WTC11 (cell line): ENCODE results near the gene HYAL1. TPM values are rescaled to one million over a fixed set of nuclear protein-coding genes. Genes with fewer than 3 reads are reported as not detected.

ENCODE experiments used
- ATAC-seq: fragments of 200-7000 bp; cut with Tn5 transposase; 2 replicates; pipeline ENCODE4 v1.10.0; 2021; ENCODE audit warnings: mild to moderate bottlenecking, moderate library complexity
- CTCF ChIA-PET: fragments of 300-600 bp; sonication (Branson Sonifier 250); formaldehyde crosslinking; loops from one replicate; lab custom pipeline; 2021; ENCODE audit warnings: antibody characterized with exemption; lab: Charles Lee
- POLR2A ChIA-PET: fragments of 350-600 bp; sonication (Branson Sonifier 250); formaldehyde crosslinking; loops from one replicate; lab custom pipeline; 2021; ENCODE audit warnings: antibody characterized with exemption; lab: Charles Lee
- DNase-seq: peaks from one replicate; pipeline ENCODE4 v3.0.0; 2021; ENCODE audit warnings: low spot score
- H3K27ac Mint-ChIP-seq: 2 replicates; pipeline ENCODE4 v1.8.0; 2021; ENCODE audit warnings: mixed read lengths
- H3K27me3 Mint-ChIP-seq: 2 replicates; pipeline ENCODE4 v1.8.0; 2021; ENCODE audit warnings: low read depth, mild to moderate bottlenecking, moderate library complexity, mixed read lengths
- H3K36me3 Mint-ChIP-seq: 2 replicates; pipeline ENCODE4 v1.8.0; 2021; ENCODE audit warnings: mixed read lengths
- H3K4me1 Mint-ChIP-seq: 2 replicates; pipeline ENCODE4 v1.8.0; 2022; ENCODE audit warnings: mixed read lengths
- H3K4me3 Mint-ChIP-seq: 2 replicates; pipeline ENCODE4 v1.8.0; 2021; ENCODE audit warnings: mild to moderate bottlenecking, moderate library complexity, mixed read lengths
- H3K9me3 Mint-ChIP-seq: 2 replicates; pipeline ENCODE4 v1.8.0; 2021; ENCODE audit warnings: mixed read lengths
- ATF1 ChIP-seq: sonication (generic); formaldehyde crosslinking; IDR thresholded peaks from 2 replicates; pipeline ENCODE4 v1.8.1; 2023; ENCODE audit warnings: mild to moderate bottlenecking, moderate library complexity, missing genetic modification reagents
- EMX1 ChIP-seq: fragments of 250-450 bp; sonication (Bioruptor Pico); IDR thresholded peaks from 2 replicates; pipeline ENCODE4 v1.8.0; 2021; ENCODE audit warnings: mild to moderate bottlenecking
- FOXP1 ChIP-seq: sonication (generic); formaldehyde crosslinking; IDR thresholded peaks from 2 replicates; pipeline ENCODE4 v1.8.0; 2022; ENCODE audit warnings: missing genetic modification reagents, mild to moderate bottlenecking, moderate library complexity, borderline replicate concordance
- FOXP4 ChIP-seq: sonication (generic); formaldehyde crosslinking; IDR thresholded peaks from 2 replicates; pipeline ENCODE4 v1.8.0; 2022; ENCODE audit warnings: mild to moderate bottlenecking, missing genetic modification reagents
- HMGXB4 ChIP-seq: sonication (generic); formaldehyde crosslinking; IDR thresholded peaks from 2 replicates; pipeline ENCODE4 v1.8.1; 2023; ENCODE audit warnings: mild to moderate bottlenecking, moderate library complexity, missing genetic modification reagents
- MLX ChIP-seq: sonication (generic); formaldehyde crosslinking; IDR thresholded peaks from 2 replicates; pipeline ENCODE4 v1.8.1; 2023; ENCODE audit warnings: mild to moderate bottlenecking, missing genetic modification reagents, moderate library complexity
- NFATC4 ChIP-seq: fragments of 250-450 bp; sonication (Bioruptor Pico); IDR thresholded peaks from 2 replicates; pipeline ENCODE4 v1.9.0; 2021; ENCODE audit warnings: mild to moderate bottlenecking
- NR2C2 ChIP-seq: sonication (generic); formaldehyde crosslinking; IDR thresholded peaks from 2 replicates; pipeline ENCODE4 v1.8.0; 2022; ENCODE audit warnings: mild to moderate bottlenecking, missing genetic modification reagents
- PREB ChIP-seq: sonication (generic); formaldehyde crosslinking; IDR thresholded peaks from 2 replicates; pipeline ENCODE4 v1.8.1; 2022; ENCODE audit warnings: mild to moderate bottlenecking, missing genetic modification reagents, moderate library complexity, borderline replicate concordance
- RELA ChIP-seq: sonication (generic); formaldehyde crosslinking; IDR thresholded peaks from 2 replicates; pipeline ENCODE4 v1.8.1; 2022; ENCODE audit warnings: missing genetic modification reagents, mild to moderate bottlenecking, borderline replicate concordance
- SMAD4 ChIP-seq: sonication (generic); formaldehyde crosslinking; IDR thresholded peaks from 2 replicates; pipeline ENCODE4 v1.8.0; 2022; ENCODE audit warnings: mild to moderate bottlenecking, missing genetic modification reagents
- SP1 ChIP-seq: sonication (generic); formaldehyde crosslinking; conservative IDR thresholded peaks from 2 replicates; pipeline ENCODE4 v1.8.1; 2022; ENCODE audit warnings: missing genetic modification reagents
- TEAD4 ChIP-seq: sonication (generic); formaldehyde crosslinking; IDR thresholded peaks from 2 replicates; pipeline ENCODE4 v1.8.0; 2022; ENCODE audit warnings: mild to moderate bottlenecking, missing genetic modification reagents
- TP53 ChIP-seq: sonication (generic); formaldehyde crosslinking; IDR thresholded peaks from 2 replicates; pipeline ENCODE4 v1.8.1; 2023; ENCODE audit warnings: mild to moderate bottlenecking, missing genetic modification reagents
- USF2 ChIP-seq: sonication (generic); formaldehyde crosslinking; IDR thresholded peaks from 2 replicates; pipeline ENCODE4 v1.8.1; 2023; ENCODE audit warnings: mild to moderate bottlenecking, missing genetic modification reagents, moderate library complexity
- ZNF138 ChIP-seq: sonication (generic); formaldehyde crosslinking; conservative IDR thresholded peaks from 2 replicates; pipeline ENCODE4 v1.8.1; 2022; ENCODE audit warnings: mild to moderate bottlenecking, moderate library complexity, missing genetic modification reagents
- ZNF512 ChIP-seq: sonication (generic); formaldehyde crosslinking; IDR thresholded peaks from 2 replicates; pipeline ENCODE4 v1.8.1; 2022; ENCODE audit warnings: missing genetic modification reagents, borderline replicate concordance
- ZNF671 ChIP-seq: fragments of 250-450 bp; sonication (Bioruptor Pico); IDR thresholded peaks from 2 replicates; pipeline ENCODE4 v1.8.0; 2021; ENCODE audit warnings: mild to moderate bottlenecking
- total RNA-seq: library from RNA; stranded (reverse); gene quantifications from 3 replicates; pipeline ENCODE4 v1.2.3, GENCODE V29; 2021
- TF ChIP-seq, protein P1 (sequence below): sonication (generic); formaldehyde crosslinking; IDR thresholded peaks from 2 replicates; pipeline ENCODE4 v1.8.1; 2023; ENCODE audit warnings: mild to moderate bottlenecking, missing genetic modification reagents
- TF ChIP-seq, protein P2 (sequence below): sonication (generic); formaldehyde crosslinking; IDR thresholded peaks from 2 replicates; pipeline ENCODE4 v1.8.0; 2023; ENCODE audit warnings: missing genetic modification reagents, mild to moderate bottlenecking, borderline replicate concordance

Gene HYAL1
- total RNA-seq, 1 experiment from 2014 or later, result 3.4 TPM

DNA sequence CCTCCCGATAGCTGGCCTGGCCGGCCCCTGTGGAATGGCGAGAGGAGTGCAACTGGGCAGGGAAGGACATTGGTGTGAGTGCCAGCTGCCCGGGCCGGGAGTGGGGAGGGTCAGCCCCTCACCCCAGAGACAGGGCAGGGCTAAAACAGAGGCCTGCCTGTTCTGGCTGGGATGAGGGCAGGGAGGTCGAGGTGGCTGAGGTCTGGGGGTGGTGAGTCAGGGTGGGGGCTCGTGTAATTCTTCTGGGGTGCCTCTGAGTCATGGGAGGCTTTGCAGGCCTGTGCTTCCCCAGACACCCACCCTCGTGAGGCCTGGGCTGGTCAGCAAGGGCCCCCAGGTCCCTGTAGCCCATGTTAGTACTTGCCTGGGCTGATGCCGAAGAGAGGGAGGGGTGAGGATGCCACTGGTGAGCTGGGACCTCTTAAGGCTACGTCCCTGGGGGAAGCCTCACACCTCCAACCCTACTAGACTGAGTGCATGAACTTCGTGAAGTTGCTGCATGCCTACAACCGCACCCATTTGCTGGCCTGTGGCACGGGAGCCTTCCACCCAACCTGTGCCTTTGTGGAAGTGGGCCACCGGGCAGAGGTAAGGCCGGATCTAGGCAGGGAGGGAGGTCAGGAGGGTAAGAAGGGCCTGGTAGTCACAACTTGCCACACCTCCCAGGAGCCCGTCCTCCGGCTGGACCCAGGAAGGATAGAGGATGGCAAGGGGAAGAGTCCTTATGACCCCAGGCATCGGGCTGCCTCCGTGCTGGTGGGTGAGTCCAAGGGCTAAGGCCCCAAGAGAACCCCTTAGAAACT lies 32.8 kb downstream of the HYAL1 start:
- Mint-ChIP-seq H3K4me1 (peaks cover 52% of the 10 kb centered on the region), H3K4me3 (no peak overlapping the region), H3K9me3 (no peaks in the 10 kb centered on the region), H3K27me3 (peaks cover 28% of the 10 kb centered on the region), H3K27ac (no peak overlapping the region), H3K36me3 (no peaks in the 10 kb centered on the region)
- DNase-seq, result no peak
- ATAC-seq, result no peak
- ChIA-PET POLR2A (interaction anchor here (0.9 kb wide), 1 partner anchor 10 kb away, joined by 3 read pairs; no protein-coding TSS in a partner anchor), CTCF (interaction anchor here (1.9 to 12.5 kb wide), 4 partner anchors 11 to 77 kb away, joined by 8 to 145 read pairs (median 48); partner anchors contain the start of gene GNAT1)
- TF ChIP-seq, protein P1, sequence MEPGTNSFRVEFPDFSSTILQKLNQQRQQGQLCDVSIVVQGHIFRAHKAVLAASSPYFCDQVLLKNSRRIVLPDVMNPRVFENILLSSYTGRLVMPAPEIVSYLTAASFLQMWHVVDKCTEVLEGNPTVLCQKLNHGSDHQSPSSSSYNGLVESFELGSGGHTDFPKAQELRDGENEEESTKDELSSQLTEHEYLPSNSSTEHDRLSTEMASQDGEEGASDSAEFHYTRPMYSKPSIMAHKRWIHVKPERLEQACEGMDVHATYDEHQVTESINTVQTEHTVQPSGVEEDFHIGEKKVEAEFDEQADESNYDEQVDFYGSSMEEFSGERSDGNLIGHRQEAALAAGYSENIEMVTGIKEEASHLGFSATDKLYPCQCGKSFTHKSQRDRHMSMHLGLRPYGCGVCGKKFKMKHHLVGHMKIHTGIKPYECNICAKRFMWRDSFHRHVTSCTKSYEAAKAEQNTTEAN (CRISPR knock-in tag), result no peak
- no peak for TF ChIP-seq TEAD4 (CRISPR knock-in tag)
- no peak for TF ChIP-seq USF2
- TF ChIP-seq EMX1 (CRISPR knock-in tag), result no peak
- no peak for TF ChIP-seq ATF1

DNA sequence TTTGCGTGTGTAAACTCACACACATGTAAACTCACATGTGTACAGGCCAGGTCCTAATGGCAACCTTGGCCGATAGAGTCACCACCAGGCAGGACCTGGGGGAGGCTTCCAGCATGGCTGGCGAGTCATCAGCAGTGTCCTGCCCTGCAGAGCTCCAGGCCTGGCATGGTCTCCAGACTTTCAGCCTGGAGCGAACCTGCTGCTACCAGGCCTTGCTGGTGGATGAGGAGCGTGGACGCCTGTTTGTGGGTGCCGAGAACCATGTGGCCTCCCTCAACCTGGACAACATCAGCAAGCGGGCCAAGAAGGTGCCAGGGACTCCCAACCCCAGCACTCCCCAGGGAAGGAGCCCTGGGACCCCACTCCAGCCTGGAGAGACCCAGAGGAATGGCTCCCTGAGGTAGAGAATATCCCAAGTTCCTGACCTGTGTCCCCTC lies 33.4 kb downstream of the HYAL1 start:
- POLR2A ChIA-PET, result interaction anchor here (0.9 to 1.5 kb wide), 2 partner anchors 10 to 29 kb away, joined by 3 to 4 read pairs; no protein-coding TSS in a partner anchor
- CTCF ChIA-PET, result interaction anchor here (1.5 to 12.5 kb wide), 4 partner anchors 10 to 76 kb away, joined by 4 to 145 read pairs (median 48); partner anchors contain the start of gene GNAT1
- Mint-ChIP-seq H3K4me1 (peaks cover 52% of the 10 kb centered on the region), H3K4me3 (no peak overlapping the region), H3K36me3 (no peaks in the 10 kb centered on the region), H3K27ac (no peak overlapping the region), H3K27me3 (peaks cover 22% of the 10 kb centered on the region), H3K9me3 (no peaks in the 10 kb centered on the region)
- no peak for ATAC-seq
- DNase-seq, result no peak
- TF ChIP-seq ZNF671 (CRISPR knock-in tag) (no peak), PREB (no peak), NR2C2 (CRISPR knock-in tag) (no peak), ZNF512 (no peak), FOXP4 (CRISPR knock-in tag) (no peak), ZNF138 (CRISPR knock-in tag) (no peak), MLX (CRISPR knock-in tag) (no peak), TP53 (no peak), RELA (CRISPR knock-in tag) (no peak), NFATC4 (CRISPR knock-in tag) (no peak), HMGXB4 (no peak), FOXP1 (no peak), SMAD4 (CRISPR knock-in tag) (no peak), SP1 (CRISPR knock-in tag) (no peak)
- TF ChIP-seq, protein P2, sequence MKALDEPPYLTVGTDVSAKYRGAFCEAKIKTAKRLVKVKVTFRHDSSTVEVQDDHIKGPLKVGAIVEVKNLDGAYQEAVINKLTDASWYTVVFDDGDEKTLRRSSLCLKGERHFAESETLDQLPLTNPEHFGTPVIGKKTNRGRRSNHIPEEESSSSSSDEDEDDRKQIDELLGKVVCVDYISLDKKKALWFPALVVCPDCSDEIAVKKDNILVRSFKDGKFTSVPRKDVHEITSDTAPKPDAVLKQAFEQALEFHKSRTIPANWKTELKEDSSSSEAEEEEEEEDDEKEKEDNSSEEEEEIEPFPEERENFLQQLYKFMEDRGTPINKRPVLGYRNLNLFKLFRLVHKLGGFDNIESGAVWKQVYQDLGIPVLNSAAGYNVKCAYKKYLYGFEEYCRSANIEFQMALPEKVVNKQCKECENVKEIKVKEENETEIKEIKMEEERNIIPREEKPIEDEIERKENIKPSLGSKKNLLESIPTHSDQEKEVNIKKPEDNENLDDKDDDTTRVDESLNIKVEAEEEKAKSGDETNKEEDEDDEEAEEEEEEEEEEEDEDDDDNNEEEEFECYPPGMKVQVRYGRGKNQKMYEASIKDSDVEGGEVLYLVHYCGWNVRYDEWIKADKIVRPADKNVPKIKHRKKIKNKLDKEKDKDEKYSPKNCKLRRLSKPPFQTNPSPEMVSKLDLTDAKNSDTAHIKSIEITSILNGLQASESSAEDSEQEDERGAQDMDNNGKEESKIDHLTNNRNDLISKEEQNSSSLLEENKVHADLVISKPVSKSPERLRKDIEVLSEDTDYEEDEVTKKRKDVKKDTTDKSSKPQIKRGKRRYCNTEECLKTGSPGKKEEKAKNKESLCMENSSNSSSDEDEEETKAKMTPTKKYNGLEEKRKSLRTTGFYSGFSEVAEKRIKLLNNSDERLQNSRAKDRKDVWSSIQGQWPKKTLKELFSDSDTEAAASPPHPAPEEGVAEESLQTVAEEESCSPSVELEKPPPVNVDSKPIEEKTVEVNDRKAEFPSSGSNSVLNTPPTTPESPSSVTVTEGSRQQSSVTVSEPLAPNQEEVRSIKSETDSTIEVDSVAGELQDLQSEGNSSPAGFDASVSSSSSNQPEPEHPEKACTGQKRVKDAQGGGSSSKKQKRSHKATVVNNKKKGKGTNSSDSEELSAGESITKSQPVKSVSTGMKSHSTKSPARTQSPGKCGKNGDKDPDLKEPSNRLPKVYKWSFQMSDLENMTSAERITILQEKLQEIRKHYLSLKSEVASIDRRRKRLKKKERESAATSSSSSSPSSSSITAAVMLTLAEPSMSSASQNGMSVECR (CRISPR knock-in tag), result no peak
